ENCODE data around the gene PHACTR3. TPM values are rescaled to one million over a fixed set of nuclear protein-coding genes. Genes with fewer than 3 reads are reported as not detected.
A peak's percentile ranks its signal among the peaks of the same experiment; 100 is the strongest.

The PHACTR3 gene
- total RNA-seq, 3 donors from 2014 or later: 0.41 to 3.4 (median 1.1) TPM

GRCh38 chr20:59831024-59831915, 226.9 kb downstream of the PHACTR3 start:
- Histone ChIP-seq H3K36me3 (ENCODE audit: low read depth) (no peaks in the 10 kb centered on the region), H3K9me3 (no peaks in the 10 kb centered on the region), H3K4me3 (no peak overlapping the region), H3K4me1 (ENCODE audit: low read depth) (peaks cover 9% of the 10 kb centered on the region)
- DNase-seq: peak in 1 of 3 donors; percentile 58
- intact Hi-C loops (cut with DNase I, micrococcal nuclease): no loop called here
- TF ChIP-seq, protein P1, sequence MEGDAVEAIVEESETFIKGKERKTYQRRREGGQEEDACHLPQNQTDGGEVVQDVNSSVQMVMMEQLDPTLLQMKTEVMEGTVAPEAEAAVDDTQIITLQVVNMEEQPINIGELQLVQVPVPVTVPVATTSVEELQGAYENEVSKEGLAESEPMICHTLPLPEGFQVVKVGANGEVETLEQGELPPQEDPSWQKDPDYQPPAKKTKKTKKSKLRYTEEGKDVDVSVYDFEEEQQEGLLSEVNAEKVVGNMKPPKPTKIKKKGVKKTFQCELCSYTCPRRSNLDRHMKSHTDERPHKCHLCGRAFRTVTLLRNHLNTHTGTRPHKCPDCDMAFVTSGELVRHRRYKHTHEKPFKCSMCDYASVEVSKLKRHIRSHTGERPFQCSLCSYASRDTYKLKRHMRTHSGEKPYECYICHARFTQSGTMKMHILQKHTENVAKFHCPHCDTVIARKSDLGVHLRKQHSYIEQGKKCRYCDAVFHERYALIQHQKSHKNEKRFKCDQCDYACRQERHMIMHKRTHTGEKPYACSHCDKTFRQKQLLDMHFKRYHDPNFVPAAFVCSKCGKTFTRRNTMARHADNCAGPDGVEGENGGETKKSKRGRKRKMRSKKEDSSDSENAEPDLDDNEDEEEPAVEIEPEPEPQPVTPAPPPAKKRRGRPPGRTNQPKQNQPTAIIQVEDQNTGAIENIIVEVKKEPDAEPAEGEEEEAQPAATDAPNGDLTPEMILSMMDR (IDR thresholded peaks at IDR 0.05): no peak
- peak; percentile 35 for ATAC-seq

GRCh38 chr20:59831916-59832270, 227.6 kb downstream of the PHACTR3 start:
- ATAC-seq (no peak), DNase-seq (no peak)
- Histone ChIP-seq H3K4me3 (no peak overlapping the region), H3K36me3 (ENCODE audit: low read depth) (no peaks in the 10 kb centered on the region), H3K4me1 (ENCODE audit: low read depth) (peaks cover 12% of the 10 kb centered on the region), H3K9me3 (no peaks in the 10 kb centered on the region)
- TF ChIP-seq, protein P1 (IDR thresholded peaks at IDR 0.05): no peak
- intact Hi-C loops (cut with DNase I, micrococcal nuclease): no loop called here

GRCh38 chr20:59832406-59833363, 228.3 kb downstream of the PHACTR3 start:
- H3K4me1 ChIP-seq (ENCODE audit: low read depth): peaks cover 12% of the 10 kb centered on the region
- intact Hi-C loops (cut with DNase I, micrococcal nuclease): no loop called here
- no peaks in the 10 kb centered on the region for H3K9me3 ChIP-seq
- no peaks in the 10 kb centered on the region for H3K36me3 ChIP-seq (ENCODE audit: low read depth)
- DNase-seq (no peak), ATAC-seq (no peak)
- no peak overlapping the region for H3K4me3 ChIP-seq
- TF ChIP-seq, protein P1 (IDR thresholded peaks at IDR 0.05): no peak

DNA sequence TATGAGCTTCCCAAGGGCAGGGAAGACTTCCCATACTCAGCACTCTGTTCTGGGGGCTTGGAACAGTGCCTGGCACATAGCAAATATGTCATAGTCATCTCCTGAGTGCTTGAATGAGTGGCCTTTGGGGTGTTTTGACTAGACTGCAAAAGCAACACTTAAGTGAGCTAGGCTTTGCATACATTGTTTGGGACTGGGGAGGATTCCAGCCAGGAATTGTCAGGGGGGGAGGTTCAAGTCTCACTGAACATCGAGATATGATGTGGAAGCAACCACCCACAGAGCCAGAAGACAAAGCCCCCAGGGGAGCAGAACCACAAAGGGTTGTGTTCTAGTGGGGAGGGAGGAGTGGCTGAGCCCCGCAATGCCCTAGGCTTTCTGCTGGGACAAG, 230.7 kb downstream of the PHACTR3 start:
- H3K36me3 ChIP-seq (ENCODE audit: low read depth): no peaks in the 10 kb centered on the region
- TF ChIP-seq, protein P1 (IDR thresholded peaks at IDR 0.05): no peak
- H3K4me3 ChIP-seq: no peak overlapping the region
- intact Hi-C loops (cut with DNase I, micrococcal nuclease): no loop called here
- ATAC-seq (no peak), DNase-seq (no peak)
- peaks cover 12% of the 10 kb centered on the region for H3K4me1 ChIP-seq (ENCODE audit: low read depth)
- H3K9me3 ChIP-seq: no peaks in the 10 kb centered on the region

DNA sequence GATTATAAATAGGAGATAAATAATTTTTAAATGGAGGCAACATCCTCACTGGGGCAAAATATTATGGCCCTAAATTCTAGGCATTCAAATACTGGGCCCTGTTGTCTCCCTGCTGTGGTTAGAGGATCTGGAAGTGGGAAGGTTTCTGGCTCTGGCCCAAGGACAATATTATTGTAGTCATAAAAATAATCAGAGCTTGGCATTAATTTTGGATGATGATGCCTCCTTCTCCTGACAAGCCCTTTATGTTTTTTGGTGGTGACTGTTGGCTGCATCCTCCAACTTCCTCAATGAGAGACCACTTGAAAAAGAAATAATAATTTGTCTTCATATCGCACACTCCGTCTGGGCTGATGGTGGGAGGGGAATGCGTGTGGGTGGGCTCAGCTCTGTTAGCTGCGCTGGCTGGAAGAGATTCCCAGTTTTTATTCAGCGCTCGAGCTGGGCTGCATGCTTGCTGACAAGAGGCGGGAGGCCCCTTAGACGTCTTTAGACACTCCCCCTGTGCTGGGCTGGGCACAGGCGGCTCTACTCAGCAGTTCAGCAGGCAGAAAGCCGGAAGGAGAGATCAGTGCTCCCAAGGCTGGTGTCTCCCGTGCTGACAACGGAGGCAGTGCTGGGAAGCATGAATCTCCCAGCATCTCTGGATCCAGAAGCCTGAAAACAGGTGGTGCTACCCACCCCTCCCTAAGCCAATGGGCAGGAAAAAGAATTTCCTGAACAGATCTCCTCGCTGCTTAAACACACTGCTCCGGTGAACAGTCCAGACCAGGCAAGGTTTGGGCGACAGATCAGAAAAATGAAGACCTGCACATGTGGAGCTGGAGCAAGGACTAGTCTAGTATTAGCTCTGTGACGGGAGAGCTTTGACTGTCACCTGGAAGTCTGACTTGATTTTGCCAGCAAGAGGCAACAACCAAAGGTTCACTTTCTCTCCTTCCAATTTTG, 231.4 kb downstream of the PHACTR3 start:
- ATAC-seq: peak; percentile 86
- no peak overlapping the region for H3K4me3 ChIP-seq
- intact Hi-C loops (cut with DNase I, micrococcal nuclease): no loop called here

More for the DNA sequence above, 231.4 kb downstream of the PHACTR3 start:
- no peaks in the 10 kb centered on the region for H3K36me3 ChIP-seq (ENCODE audit: low read depth)
- H3K9me3 ChIP-seq: no peaks in the 10 kb centered on the region
- peak; percentile 50 to 64 (median 56) for DNase-seq
- TF ChIP-seq, protein P1 (IDR thresholded peaks at IDR 0.05): no peak
- H3K4me1 ChIP-seq (ENCODE audit: low read depth): peaks cover 12% of the 10 kb centered on the region
